Osteoblast (primary cell): ENCODE results near the gene PRR5L. TPM values are rescaled to one million over a fixed set of nuclear protein-coding genes. Genes with fewer than 3 reads are reported as not detected.
"Not testable (repeated sequence)": the region's sequence is repeated elsewhere in the genome, so short reads cannot be mapped to it uniquely, and the experiment has no call there.

ENCODE experiments used
- DNase-seq: peaks from one replicate; pipeline ENCODE4 v3.0.0; 2011; ENCODE audit warnings: low spot score, mixed read lengths; ENCODE audit not compliant: insufficient read length; ENCODE audit errors: missing footprints
- H2AFZ ChIP-seq: 2 replicates; pipeline ENCODE4 v1.6.0; 2011; ENCODE audit warnings: mild to moderate bottlenecking, low read length
- H3K27ac ChIP-seq: 2 replicates; pipeline ENCODE4 v1.5.1; 2011; ENCODE audit warnings: mild to moderate bottlenecking, low read depth, low read length, moderate library complexity
- H3K27me3 ChIP-seq: 2 replicates; pipeline ENCODE4 v1.6.0; 2012; ENCODE audit warnings: mild to moderate bottlenecking, control low read depth, inconsistent platforms, low read length, moderate library complexity; ENCODE audit not compliant: insufficient read depth
- H3K36me3 ChIP-seq: 2 replicates; pipeline ENCODE4 v1.5.1; 2011; ENCODE audit warnings: mild to moderate bottlenecking, low read length, control low read depth, moderate library complexity; ENCODE audit not compliant: insufficient read depth
- H3K4me1 ChIP-seq: 2 replicates; pipeline ENCODE4 v1.5.1; 2011; ENCODE audit warnings: mild to moderate bottlenecking, low read length, control low read depth, moderate library complexity; ENCODE audit not compliant: insufficient read depth
- H3K4me2 ChIP-seq: 2 replicates; pipeline ENCODE4 v1.6.0; 2011; ENCODE audit warnings: mild to moderate bottlenecking, low read length; ENCODE audit not compliant: insufficient read depth
- H3K4me3 ChIP-seq: fragments of 200-600 bp; sonication (generic); 3 replicates; pipeline ENCODE4 v1.5.1; 2012; ENCODE audit warnings: mild to moderate bottlenecking, low read length, inconsistent platforms; ENCODE audit not compliant: insufficient read depth
- H3K79me2 ChIP-seq: 2 replicates; pipeline ENCODE4 v1.6.0; 2012; ENCODE audit warnings: mild to moderate bottlenecking, low read length, control low read depth, inconsistent platforms; ENCODE audit not compliant: insufficient read depth
- H3K9me3 ChIP-seq: 2 replicates; pipeline ENCODE4 v1.5.1; 2011; ENCODE audit warnings: low read depth, low read length, control low read depth
- H4K20me1 ChIP-seq: 2 replicates; pipeline ENCODE4 v1.6.0; 2012; ENCODE audit warnings: mild to moderate bottlenecking, low read length, control low read depth; ENCODE audit not compliant: insufficient read depth
- total RNA-seq: library from RNA; depleted of rRNA; stranded (reverse); fragments of >200 nt; gene quantifications from 2 replicates; pipeline ENCODE4 v1.2.3, GENCODE V29; 2012
- TF ChIP-seq, protein P1 (sequence below): IDR thresholded peaks from 2 replicates; pipeline ENCODE4 v1.5.1; 2011; ENCODE audit warnings: mild to moderate bottlenecking, low read depth, low read length, moderate library complexity; ENCODE audit errors: extremely low read depth

Gene PRR5L
- total RNA-seq, 1 donor, result 9.8 TPM

GRCh38 chr11:36475192-36475591 is 179.1 kb downstream of the PRR5L start:
- Histone ChIP-seq H3K4me2 (no peak overlapping the region), H3K27ac (no peak overlapping the region), H3K79me2 (no peaks in the 10 kb centered on the region), H3K36me3 (peaks cover 4% of the 10 kb centered on the region), H2AFZ (no peak overlapping the region), H4K20me1 (no peaks in the 10 kb centered on the region), H3K9me3 (no peaks in the 10 kb centered on the region), H3K27me3 (no peaks in the 10 kb centered on the region), H3K4me1 (peaks cover 8% of the 10 kb centered on the region), H3K4me3 (no peak overlapping the region)
- TF ChIP-seq, protein P1, sequence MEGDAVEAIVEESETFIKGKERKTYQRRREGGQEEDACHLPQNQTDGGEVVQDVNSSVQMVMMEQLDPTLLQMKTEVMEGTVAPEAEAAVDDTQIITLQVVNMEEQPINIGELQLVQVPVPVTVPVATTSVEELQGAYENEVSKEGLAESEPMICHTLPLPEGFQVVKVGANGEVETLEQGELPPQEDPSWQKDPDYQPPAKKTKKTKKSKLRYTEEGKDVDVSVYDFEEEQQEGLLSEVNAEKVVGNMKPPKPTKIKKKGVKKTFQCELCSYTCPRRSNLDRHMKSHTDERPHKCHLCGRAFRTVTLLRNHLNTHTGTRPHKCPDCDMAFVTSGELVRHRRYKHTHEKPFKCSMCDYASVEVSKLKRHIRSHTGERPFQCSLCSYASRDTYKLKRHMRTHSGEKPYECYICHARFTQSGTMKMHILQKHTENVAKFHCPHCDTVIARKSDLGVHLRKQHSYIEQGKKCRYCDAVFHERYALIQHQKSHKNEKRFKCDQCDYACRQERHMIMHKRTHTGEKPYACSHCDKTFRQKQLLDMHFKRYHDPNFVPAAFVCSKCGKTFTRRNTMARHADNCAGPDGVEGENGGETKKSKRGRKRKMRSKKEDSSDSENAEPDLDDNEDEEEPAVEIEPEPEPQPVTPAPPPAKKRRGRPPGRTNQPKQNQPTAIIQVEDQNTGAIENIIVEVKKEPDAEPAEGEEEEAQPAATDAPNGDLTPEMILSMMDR, result no peak
- DNase-seq, result no peak

DNA sequence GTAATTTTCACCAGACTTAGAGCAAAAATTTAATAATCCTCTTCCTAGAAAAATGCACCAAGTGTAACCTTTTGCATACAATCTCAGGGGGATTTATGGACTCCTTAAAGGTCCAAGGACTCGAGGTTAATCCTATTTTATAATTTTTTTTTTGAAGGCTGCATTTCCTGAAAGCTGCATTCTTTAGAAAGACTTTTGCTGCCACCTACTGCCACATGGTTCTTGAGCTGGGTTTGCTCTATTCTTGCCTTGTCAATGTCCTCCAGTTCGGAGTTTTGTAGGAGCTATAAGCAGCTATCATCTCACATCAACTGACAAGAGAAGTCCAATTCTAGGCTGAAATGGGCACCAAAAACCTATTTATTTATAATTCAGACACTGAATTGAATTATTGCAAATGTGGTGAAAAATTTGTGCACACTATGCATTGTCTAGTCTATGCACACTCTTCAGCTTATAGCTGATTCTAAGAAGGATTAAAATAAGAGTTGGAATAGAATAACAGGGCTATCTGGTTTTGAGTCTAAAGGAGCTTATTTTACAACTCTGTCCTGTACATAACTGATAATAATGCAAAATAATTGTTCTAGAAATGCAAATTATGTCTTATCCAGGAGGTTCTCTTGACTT is 182.7 kb downstream of the PRR5L start:
- Histone ChIP-seq H3K4me3 (no peak overlapping the region), H3K9me3 (no peaks in the 10 kb centered on the region), H2AFZ (no peak overlapping the region), H3K27me3 (no peaks in the 10 kb centered on the region), H3K4me2 (no peak overlapping the region), H3K36me3 (peaks cover 8% of the 10 kb centered on the region), H3K27ac (no peak overlapping the region), H3K79me2 (no peaks in the 10 kb centered on the region), H4K20me1 (no peaks in the 10 kb centered on the region), H3K4me1 (no peaks in the 10 kb centered on the region)
- TF ChIP-seq, protein P1, result peak; percentile 72
- no peak for DNase-seq

GRCh38 chr11:36480833-36481232 is 184.7 kb downstream of the PRR5L start:
- H3K4me1 ChIP-seq, result no peaks in the 10 kb centered on the region
- H3K4me3 ChIP-seq, result no peak overlapping the region
- no peak overlapping the region for H3K27ac ChIP-seq
- no peak overlapping the region for H2AFZ ChIP-seq
- no peaks in the 10 kb centered on the region for H4K20me1 ChIP-seq
- DNase-seq, result no peak
- no peaks in the 10 kb centered on the region for H3K9me3 ChIP-seq
- TF ChIP-seq, protein P1, result no peak
- H3K4me2 ChIP-seq, result no peak overlapping the region
- peaks cover 16% of the 10 kb centered on the region for H3K36me3 ChIP-seq
- no peaks in the 10 kb centered on the region for H3K27me3 ChIP-seq
- no peaks in the 10 kb centered on the region for H3K79me2 ChIP-seq

DNA sequence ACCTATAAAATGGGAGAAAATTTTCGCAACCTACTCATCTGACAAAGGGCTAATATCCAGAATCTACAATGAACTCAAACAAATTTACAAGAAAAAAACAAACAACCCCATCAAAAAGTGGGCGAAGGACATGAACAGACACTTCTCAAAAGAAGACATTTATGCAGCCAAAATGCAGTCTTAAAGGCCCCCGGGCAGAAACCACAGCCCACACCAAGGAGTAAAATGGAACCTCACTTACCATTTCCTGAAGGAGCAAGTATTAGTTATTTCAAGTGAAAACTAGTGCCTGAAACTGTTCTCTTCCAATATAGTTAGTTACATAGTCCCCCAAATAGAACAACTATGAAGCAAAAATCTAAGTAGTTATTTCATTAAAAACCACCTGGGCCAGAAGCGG is 187.0 kb downstream of the PRR5L start:
- H2AFZ ChIP-seq, H3K4me2 ChIP-seq, H3K9me3 ChIP-seq, H3K27ac ChIP-seq, DNase-seq, H3K79me2 ChIP-seq, H3K4me1 ChIP-seq, H3K4me3 ChIP-seq, H4K20me1 ChIP-seq, H3K27me3 ChIP-seq: not testable (repeated sequence)
- peaks cover 23% of the 10 kb centered on the region for H3K36me3 ChIP-seq
